Measurements from ENCODE around the gene RNF212.

RNF212 gene

DNA sequence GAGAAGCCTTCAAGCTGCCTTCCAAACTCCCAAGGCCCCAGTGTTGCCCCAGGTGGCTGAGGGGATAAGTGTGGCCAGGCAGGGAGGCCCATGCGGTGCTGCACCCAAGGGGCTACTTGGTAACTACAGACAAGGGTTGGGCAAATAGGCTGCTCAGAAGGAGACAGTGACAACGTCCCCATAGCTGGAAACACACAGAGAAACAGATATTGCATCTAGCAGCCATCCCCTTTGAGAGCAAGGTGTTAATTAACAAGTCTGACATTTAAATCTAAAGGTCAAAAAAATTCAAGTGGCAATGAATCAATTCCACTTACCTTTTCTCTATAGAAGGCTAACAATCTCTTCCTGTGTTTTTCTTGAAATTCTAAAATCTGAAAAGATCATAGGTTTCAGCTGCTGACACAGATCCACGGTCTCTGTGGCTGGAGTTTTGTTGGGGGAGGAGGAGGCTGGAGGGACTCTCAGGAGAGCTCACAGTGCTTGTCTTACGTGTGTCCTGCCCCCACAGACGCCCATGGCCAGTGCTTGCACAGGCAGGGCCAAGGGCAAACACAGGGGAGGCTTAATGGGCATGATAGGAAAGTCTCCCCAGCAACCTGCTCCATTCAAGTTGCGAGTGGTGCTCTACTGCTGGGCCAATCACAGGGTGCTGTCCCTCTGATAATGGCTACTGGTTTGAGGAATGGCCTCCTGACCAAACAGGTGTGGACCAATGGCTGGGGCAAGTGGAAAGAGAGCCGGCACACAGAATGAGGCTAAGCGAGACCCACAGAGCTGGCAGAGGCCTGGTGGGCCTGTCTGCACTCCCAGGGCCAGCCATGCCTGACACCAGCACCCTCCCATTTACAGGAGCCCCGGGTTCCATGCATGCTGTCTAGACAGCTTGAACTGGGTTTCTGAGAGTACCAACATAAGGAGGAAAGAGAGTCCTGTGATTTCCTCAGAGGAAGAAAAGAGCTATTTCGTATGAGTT, 22.6 kb downstream of the RNF212 start:
- DNase-seq: no peak

DNA sequence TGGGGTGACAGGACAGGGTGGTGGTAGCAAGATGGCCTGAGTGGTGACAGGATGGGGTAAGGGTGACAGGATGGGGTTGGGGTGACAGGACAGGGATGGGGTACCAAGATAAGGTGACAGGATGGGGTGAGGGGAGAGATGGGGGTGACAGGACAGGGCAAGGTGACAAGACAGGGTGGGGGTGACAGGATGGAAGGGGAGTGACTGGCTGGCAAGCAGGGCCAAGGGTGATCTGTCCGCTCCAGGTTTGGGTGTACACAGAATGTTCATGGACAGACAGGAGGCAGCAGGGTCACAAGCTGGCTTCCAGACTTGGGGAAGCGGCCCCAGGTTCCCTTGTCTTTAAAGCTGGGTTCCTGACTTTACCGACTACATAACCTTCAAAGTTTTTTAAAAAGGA, 23.3 kb downstream of the RNF212 start:
- DNase-seq: no peak

DNA sequence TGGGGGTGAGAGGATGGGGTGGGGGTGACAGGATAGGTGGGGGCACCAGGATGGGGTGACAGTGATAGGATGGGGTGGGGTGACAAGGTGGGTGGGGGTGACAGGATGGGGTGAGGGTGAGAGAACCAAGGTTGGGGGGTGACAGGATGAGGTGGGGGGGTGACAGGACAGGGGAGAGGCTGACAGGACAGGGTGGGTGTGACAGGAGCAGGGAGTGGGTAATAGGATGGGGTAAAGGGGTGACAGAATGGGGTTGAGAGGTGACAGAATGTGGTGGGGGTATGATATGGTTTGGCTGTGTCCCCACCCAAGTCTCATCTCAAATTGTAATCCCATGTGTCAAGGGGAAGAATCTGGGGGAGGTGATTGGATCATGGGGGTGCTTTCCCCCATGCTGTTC, 26.0 kb downstream of the RNF212 start:
- no peak for DNase-seq

DNA sequence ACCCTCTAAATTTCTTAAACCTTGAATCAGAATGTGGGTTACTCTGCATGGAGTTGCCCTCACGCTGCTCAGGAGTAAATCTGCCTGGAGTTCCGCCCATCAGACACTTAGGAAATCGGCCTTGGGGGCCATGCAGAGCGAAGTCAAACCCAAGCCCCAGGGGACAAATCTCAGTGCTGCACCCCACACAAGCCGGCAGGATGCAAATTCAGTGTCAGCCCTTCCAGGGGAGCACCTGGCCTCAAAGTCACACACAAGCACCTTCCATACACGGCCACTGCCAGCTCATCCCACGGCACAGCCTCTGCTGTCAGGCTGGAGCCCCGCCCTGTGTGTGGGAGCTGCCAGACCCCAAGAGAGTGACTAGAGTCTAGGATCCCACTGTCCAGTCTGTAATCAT, 27.4 kb downstream of the RNF212 start:
- no peak for DNase-seq

DNA sequence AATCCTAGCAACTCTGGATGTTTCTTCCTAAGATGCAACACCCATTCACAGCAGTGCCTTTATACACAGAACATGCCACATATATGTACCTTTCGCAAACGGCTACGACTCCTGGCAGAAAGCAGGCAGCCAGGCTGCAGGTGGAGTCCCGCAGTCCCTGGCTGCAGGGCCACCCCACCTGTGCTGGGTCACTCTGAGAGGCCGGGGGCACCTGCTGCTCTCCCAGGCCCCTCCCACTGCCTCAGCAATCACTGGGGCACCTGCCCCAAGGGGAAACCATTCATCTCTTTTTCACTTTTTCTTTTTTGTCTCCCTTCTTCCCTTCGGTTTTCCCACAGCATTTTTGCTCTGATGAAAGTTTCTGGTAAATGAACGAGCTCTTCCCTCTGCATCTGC, 28.0 kb downstream of the RNF212 start:
- DNase-seq: no peak

DNA sequence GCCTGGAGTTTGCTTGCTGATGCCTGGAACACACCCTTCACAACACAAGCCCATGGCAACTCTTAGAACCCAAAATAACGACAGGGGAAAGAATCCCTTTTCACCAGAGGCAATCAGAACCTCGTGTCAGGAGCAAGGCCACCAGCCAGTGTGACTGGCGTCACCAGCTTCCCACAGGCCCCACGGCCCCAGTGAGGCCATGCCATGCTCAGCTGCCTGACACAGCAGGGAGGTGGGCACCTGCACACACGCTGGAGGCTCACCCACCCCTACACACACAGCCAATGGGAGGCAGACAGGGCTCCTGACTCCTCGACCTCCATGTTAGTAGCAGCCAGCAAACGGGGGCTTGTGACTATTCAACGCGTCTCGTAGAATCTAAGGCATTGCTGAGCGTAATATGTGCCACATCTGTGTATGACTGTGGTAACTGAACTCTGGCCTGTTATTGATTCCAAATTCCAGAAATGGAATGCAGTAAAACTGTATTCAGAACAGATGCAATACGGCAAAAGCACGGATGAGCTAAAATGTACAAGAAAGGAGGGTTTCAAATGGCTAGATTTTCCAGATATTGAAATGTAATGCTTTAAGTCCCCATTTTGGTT, 28.5 kb downstream of the RNF212 start:
- no peak for DNase-seq

DNA sequence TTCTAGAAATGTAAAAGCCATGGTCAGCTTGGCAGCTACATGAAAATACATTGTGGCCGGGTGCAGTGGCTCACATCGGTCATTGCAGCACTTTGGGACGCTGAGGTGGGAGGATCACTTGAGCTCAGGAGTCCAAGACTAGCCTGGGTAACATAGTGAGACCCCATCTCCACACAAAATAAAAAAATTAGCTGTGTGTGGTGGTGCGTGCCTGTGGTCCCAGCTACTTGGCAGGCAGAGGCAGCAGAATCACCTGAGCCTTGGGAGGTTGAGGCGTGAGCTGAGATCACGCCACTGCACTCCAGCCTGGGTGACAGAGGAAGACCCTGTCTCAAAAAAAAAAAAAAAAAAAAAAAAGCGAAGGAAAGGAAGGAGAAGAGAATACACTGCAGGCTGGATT, 29.0 kb downstream of the RNF212 start:
- no peak for DNase-seq

DNA sequence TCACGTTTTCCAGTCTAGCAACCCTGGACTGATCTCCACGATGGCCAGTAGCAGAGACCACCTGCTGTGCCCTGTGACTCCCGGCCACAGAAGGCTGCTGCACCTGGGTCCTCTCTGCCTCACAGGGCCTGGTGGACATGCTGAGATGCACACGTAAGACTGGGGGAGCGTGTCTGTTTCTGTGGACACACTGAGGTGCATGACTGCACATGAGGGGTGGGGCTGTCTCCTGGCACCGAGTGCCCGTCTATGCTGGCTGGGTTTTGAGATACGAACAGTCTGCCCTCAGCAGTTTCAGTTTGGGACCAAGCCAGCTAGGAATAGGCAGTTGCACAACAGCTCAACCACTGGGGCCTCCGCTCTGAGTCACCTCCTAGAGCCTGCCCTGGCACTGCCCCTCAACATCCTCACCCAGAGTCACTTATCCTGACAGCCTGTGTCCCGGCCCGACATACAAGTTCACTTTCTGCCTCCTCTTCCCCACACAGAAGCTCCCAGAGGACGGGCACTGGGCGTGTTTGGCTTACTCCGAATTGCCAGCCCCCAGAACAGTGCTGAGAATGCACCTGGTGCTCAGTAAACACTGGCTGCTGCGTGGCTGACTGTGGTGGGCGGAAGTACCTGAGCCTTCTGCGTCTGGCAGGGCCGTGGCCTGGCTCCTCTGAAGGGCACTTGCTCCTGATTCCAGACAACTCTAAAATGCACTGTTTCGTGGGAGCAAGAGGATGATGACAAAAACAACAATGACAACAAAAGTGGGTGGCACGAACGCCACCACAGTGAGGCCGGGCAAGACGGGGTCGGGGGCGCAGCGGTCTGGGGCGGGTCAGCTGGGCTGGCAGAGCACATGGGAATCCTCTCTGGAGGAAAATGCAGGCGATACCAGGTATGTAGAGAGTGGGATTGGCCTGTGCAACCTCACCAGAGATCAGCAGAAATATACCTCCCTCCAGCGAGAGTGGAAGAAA, 30.9 kb downstream of the RNF212 start:
- DNase-seq: peak; percentile 78

DNA sequence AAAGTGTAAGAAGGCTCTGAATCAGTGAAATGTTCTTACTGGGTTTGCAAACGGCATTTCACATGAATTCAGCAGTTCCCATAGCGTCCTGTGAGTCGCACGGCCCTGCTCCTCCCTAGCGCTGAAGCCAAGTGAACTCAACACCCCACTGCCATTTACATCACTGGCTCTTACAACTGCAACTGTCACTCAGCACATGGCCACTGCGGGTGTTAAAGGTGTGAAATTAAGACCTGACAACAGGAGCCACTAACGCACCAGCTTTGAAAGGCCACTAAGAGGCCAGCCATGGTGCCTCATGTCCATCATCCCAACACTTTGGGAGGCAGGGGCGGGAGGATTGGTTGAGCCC, 31.7 kb downstream of the RNF212 start:
- no peak for DNase-seq

DNA sequence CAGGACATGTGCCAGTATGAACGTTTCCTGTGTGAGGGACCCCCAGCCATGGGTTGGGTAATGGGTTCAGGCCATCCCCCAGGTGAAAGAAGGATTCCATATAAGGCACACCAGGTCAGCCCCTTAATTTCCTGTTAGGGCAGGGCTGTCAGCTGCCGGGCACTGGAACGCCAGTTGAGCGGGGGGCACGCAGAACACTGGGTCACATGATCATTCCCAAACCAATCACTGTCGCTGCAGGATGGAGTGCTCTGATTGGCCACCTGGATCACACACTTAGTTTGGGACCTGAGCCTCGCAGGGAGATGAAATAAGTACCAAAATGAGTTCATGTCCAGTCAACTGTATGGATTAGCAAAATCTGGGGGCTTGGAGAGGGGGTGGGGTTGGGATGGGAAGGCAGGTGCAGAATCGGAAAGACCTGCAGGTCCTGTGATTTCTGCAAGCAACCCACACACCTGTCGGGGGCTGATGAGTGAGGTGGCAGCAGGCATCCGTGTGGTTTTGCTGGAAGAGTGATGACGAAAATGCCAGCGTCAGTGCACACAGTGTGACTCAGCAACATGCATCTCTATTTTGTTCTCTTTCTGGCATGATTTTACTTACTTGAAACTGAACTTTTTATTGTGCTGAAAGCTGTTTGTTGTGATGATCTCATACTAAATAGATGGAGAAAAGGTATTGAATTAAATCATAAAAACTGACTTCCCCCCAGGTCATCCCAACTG, 32.2 kb downstream of the RNF212 start:
- DNase-seq: no peak

DNA sequence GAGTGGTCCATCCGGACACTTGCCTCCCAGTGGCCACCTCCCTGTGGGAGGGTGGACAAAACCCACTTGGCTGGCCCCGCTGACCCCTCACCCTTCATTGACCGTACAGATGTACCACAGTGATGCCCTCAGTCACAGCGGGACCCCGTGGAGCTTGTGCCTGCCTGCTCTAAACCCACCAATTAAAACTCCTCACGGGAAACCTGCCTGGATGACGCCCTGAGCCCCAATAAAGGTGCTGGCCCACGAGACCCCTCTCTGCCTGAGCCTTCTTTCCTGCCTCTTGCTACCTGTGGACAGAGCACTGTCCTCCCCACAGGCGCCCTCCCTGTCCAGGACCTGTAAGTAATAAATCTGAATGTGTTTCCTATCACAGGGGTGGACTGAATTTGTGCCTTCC, 32.9 kb downstream of the RNF212 start:
- DNase-seq: no peak

DNA sequence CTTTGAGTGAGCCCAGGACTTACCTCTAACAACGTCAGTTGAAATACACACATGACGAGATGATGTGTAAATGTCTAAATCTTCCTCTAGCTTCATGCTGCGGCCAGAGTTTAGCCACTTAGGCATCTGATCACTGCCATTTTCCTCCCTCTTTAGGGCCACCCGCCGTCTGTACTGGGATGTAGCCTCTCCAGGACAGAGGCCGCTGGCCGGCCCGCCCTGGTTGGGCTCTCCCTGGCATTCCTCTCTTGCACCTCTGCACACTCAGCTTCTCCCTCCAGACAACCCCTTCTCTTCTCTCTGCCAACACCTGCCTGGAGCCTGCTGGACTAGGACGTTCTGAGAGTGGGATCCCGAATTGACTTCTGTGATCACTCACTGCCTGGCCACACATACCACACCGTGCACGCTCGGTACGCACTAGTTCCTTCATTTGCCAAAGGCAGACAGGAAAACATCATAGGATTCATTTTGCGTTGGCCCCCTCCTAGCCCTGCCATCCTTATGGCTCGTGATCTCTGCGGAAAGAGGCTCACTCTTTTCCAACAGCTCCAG, 33.6 kb downstream of the RNF212 start:
- no peak for DNase-seq

DNA sequence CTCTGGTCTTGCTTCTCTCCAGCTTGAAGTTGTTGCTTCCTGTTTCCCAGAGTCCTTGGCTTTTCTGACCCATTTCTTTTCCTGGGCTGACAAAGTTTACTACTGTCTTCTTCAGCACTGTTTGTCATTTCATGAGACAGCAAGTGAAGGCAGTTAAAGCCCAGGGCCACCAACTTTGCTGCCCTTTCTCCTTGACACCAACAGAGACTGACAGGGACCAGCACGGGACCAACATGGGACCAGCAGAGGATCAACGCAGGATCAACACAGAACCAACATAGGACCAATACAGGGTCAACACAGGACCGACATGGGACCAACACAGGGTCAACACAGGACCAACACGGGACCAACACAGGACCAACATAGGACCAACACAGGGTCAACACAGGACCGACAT, 34.9 kb downstream of the RNF212 start:
- DNase-seq: no peak

DNA sequence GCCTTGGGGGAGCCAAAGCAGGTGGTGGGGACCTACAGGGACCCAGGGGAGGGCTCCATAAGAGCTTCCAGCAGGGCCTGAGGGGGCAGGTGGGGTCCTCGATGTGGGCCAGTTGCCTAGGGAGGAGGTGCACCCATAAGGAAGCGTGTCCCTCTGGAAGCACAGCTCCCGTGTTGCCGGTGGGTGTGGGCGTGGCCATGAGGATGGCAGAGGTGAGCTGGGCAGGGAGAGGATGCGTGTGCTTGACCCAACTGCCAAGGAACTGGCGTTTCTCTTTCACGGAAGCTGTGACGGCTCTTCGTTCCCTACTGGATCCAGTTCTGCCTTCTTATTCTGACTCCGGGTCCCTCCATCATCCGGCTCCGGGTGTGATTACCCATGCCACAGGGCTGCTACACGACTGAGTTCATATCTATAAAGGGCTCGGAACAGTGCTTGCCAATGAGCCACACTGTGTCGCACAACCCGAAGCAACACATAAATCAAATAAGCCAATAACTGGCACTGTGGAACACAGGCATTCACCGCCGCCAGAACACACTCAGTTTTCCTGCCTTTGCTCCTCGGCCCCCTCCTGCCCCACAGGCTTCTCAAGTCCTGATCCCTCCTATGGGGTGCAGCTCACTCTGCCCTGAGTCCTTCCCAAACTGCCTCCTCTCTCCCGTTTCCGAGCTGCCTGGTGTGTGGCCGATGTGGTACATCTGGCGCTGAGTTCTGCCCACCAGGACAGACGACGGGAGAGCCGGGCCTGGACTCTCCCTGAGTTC, 35.5 kb downstream of the RNF212 start:
- no peak for DNase-seq

DNA sequence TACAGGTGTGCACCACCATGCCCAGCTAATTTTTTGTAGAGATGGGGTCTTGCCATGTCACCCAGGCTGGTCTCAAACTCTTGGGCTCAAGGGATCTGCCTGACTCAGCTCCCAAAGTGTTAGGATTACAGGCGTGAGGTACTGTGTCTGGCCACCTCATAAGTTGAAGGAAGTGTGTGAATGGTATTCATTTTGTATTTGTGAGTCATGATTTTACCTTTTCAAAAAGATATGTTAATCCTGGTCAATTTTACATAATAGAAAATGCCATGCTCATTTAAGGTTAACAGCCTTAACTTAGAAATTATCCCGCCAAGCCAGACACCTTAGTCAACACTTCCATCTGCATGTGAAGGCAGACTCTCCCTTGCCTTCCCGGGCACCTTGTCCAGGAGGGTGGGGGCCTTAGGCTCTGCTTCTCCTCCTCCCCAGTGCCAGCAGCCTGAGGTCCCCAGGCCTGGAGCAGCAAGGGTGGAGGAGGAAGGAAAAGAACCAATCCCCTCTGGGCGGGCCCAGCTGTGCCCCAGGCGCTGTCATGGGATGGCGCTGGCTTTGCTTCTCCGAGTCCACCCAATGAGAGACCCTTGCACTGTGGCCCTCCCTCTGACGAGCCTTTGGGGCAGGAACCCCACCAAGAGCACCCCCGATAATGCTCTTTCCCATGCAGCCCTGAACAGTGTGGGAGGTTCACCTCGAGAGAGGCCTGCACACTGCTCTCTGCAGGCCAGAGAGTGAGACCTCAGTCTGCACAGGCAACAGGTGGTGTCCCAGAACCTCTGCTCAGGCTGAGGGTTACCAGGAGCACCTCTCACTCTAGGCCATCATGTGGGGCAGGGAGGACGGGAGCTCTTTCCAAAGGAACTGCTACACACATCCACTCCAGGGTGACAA, 37.3 kb downstream of the RNF212 start:
- DNase-seq: no peak

DNA sequence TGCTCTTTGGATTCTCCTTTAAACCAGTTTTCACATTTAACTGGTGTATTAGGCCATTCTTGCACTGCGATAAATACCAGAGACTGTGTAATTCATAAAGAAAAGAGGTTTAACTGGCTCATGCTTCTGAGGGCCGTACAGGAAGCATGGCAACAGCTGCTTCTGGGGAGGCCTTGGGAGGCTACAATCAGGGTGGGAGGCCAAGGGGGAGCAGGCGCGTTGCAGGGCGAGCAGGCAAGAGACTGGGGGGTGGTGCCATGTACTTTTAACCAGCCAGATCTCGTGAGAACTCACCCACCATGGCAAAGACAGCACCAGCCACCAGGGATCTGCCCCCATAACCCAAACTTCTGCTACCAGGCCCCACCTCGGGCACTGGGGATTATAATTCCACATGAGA, 38.1 kb downstream of the RNF212 start:
- DNase-seq: no peak

DNA sequence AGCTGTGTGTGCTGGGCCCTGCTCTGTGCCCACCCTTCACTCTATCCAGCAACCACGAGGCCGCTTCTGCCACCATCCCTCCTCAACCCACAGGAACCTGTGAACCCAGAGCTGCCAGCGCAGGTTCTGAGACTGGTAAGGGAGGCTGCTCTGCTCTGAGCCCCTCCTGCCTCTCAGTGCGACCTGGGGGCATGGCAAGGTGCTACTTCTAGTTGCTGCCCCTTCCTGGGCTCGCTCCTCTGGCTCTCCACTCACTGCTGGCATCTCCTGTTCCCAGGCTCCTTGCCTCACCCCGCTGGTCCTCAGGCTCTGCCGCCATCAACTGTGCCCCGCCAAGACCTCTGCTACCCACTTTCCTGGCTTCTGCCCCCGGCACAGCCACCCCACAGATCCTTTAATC, 39.3 kb downstream of the RNF212 start:
- DNase-seq: no peak

DNA sequence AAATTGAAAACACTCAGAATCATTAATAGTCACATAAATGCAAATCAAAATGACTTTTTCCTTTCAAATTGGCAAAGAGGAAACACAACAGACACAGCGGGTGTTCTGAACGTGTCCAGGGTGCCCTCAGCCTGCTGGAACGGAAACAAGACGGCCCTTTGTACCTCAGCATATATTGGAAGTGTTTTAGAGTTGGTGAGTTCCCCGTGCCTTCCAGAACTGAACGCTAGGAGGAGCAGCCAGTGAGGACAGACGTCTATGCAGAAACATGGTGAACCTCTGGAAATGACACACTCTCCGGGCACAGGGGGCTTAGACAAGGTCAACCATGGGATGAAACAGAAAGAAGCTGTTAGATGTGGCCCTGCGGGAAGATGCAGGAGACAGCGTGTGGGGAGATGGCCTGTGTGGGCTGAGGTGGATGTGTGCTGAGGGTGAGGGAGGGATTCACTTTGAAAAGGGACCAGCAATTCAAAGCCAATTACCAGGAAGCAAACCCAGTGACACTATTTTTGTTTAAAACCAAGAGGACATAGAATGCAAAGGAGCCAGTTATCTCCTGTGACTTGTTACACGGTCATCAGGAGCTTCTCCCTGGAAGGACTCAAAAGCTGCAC, 40.4 kb downstream of the RNF212 start:
- DNase-seq: peak; percentile 73

DNA sequence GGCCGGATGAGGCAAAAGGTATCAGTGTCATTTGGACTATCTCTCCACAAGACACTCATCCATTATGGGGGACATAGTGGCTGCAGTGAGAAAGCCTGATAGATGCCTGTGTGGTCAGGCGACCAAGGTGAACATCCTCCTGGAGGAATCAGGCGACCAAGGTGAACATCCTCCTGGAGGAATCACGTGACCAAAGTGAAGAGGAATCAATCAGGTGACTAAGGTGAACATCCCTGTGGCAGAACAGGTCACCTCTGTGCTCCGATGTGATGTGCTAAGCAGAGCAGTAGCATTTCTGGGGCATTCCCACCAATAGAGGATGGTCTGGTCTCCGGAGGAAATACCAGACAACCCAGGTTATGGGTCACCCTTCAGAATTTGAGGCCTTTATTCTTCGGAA, 44.0 kb downstream of the RNF212 start:
- no peak for DNase-seq

DNA sequence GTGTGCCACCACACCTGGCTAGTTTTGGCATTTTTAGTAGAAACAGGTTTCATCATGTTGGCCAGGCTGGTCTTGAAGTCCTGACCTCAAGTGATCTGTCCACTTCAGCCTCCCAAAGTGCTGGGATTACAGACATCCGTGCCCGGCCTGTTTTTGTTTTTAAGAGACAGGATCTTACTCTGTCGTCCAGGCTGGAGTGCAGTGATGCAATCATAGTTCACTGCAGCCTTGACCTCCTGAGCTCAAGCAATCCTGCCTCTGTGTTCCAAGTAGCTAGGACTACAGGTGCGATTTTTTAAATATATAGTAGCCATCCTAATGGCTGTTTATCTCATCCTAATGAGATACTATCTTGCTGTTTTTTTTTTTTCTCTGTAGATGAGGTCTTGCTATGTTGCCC, 47.6 kb downstream of the RNF212 start:
- no peak for DNase-seq

Measured in 8988T (cell line).